ENCODE measurements around the gene ZNF385A. TPM values are rescaled to one million over a fixed set of nuclear protein-coding genes. Genes with fewer than 3 reads are reported as not detected.

Gene ZNF385A
- total and polyA plus RNA-seq, 4 donors = 5.0 to 40.8 (median 22.6) TPM

DNA sequence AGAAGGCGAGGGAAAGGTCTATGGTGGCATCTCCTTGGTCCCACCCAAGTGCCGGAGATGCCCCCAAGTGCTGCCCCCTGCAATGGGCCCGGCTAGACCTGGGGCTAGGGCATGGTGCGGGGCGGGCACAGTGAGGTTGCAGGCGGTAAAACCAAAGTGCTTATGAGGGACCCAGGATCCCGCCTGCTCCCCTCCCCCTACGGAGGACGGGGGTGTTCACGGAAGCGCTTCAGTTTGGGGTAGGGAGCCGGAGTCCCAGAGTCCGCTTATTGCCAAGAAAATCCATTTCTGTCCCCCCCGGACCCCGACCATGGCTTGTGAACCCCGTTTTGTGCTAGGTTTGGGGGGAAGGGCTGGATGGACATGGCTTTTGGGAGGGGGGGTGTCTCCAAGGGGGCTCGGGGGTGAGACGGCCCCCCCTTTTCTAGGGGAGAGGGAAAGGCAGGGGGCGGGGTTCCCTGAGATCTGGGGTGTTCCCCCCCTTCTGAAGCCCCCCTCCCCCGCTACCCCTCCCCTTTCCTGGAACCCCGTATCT, 14.9 kb downstream of the ZNF385A start:
- Histone ChIP-seq H3K9me3 (ENCODE audit: control insufficient read depth, insufficient read depth, low read length) (no peaks in the 10 kb centered on the region), H3K27me3 (ENCODE audit: control insufficient read depth, insufficient read depth, low read length) (no peaks in the 10 kb centered on the region), H3K36me3 (ENCODE audit: control insufficient read depth, insufficient read depth, low read length) (peaks cover 21% of the 10 kb centered on the region), H3K4me1 (ENCODE audit: control insufficient read depth, insufficient read depth, low read length) (peaks cover 58% of the 10 kb centered on the region), H3K27ac (ENCODE audit: low read depth, low read length) (peak overlapping the region; percentile 61), H3K4me3 (ENCODE audit: low read depth, low read length) (no peak overlapping the region)
- 100% methylated on average over 2 of the region's 21 CpGs for WGBS (ENCODE audit: insufficient coverage)
- DNase-seq (ENCODE audit: low read depth in 4 of 6, low spot score in 6 of 6) = no peak

GRCh38 chr12:54368709-54369596, 15.6 kb downstream of the ZNF385A start:
- peak overlapping the region; percentile 72 for H3K27ac ChIP-seq (ENCODE audit: low read depth, low read length)
- H3K27me3 ChIP-seq (ENCODE audit: control insufficient read depth, insufficient read depth, low read length) = no peaks in the 10 kb centered on the region
- no peak overlapping the region for H3K4me3 ChIP-seq (ENCODE audit: low read depth, low read length)
- peak in 4 of 6 donors; percentile 72 to 97 (median 90) for DNase-seq (ENCODE audit: low read depth in 4 of 6, low spot score in 6 of 6)
- H3K4me1 ChIP-seq (ENCODE audit: control insufficient read depth, insufficient read depth, low read length) = peaks cover 51% of the 10 kb centered on the region
- no peaks in the 10 kb centered on the region for H3K9me3 ChIP-seq (ENCODE audit: control insufficient read depth, insufficient read depth, low read length)
- 33% methylated on average over 31 of the region's 40 CpGs for WGBS (ENCODE audit: insufficient coverage)
- peaks cover 17% of the 10 kb centered on the region for H3K36me3 ChIP-seq (ENCODE audit: control insufficient read depth, insufficient read depth, low read length)

- Histone ChIP-seq H3K27me3 (ENCODE audit: control insufficient read depth, insufficient read depth, low read length) (no peaks in the 10 kb centered on the region), H3K36me3 (ENCODE audit: control insufficient read depth, insufficient read depth, low read length) (peaks cover 12% of the 10 kb centered on the region), H3K9me3 (ENCODE audit: control insufficient read depth, insufficient read depth, low read length) (no peaks in the 10 kb centered on the region), H3K27ac (ENCODE audit: low read depth, low read length) (peak overlapping the region; percentile 72), H3K4me3 (ENCODE audit: low read depth, low read length) (no peak overlapping the region), H3K4me1 (ENCODE audit: control insufficient read depth, insufficient read depth, low read length) (peaks cover 48% of the 10 kb centered on the region)
- WGBS (ENCODE audit: insufficient coverage) = 5% methylated on average over 3 of the region's 5 CpGs
- DNase-seq (ENCODE audit: low read depth in 4 of 6, low spot score in 6 of 6) = no peak
Measured at GRCh38 chr12:54368025-54368708, 16.4 kb downstream of the ZNF385A start.

- Histone ChIP-seq H3K4me3 (ENCODE audit: low read depth, low read length) (no peak within 1 kb of the TSS), H3K27ac (ENCODE audit: low read depth, low read length) (no peak within 1 kb of the TSS)
Measured at GRCh38 chr12:54364413-54364812, 20.1 kb downstream of the ZNF385A start, which contains the start of gene GPR84. GPR84 (minus strand) TSS chr12:54364486; CDS start chr12:54363851, 635 bp downstream.

GRCh38 chr12:54363618-54364017, 20.9 kb downstream of the ZNF385A start:
- Histone ChIP-seq H3K27ac (ENCODE audit: low read depth, low read length) (no peak overlapping the region), H3K9me3 (ENCODE audit: control insufficient read depth, insufficient read depth, low read length) (no peaks in the 10 kb centered on the region), H3K36me3 (ENCODE audit: control insufficient read depth, insufficient read depth, low read length) (no peaks in the 10 kb centered on the region), H3K27me3 (ENCODE audit: control insufficient read depth, insufficient read depth, low read length) (no peaks in the 10 kb centered on the region), H3K4me1 (ENCODE audit: control insufficient read depth, insufficient read depth, low read length) (peaks cover 28% of the 10 kb centered on the region), H3K4me3 (ENCODE audit: low read depth, low read length) (no peak overlapping the region)
- no peak for DNase-seq (ENCODE audit: low read depth in 4 of 6, low spot score in 6 of 6)
- WGBS (ENCODE audit: insufficient coverage) = 90% methylated on average over 1 of the region's 6 CpGs

More at GRCh38 chr12:54364413-54364812, 20.1 kb downstream of the ZNF385A start, which contains the start of gene GPR84:
- Histone ChIP-seq H3K9me3 (ENCODE audit: control insufficient read depth, insufficient read depth, low read length) (no peaks in the 10 kb centered on the region), H3K4me1 (ENCODE audit: control insufficient read depth, insufficient read depth, low read length) (peaks cover 32% of the 10 kb centered on the region), H3K27me3 (ENCODE audit: control insufficient read depth, insufficient read depth, low read length) (no peaks in the 10 kb centered on the region), H3K36me3 (ENCODE audit: control insufficient read depth, insufficient read depth, low read length) (peaks cover 4% of the 10 kb centered on the region)
- WGBS (ENCODE audit: insufficient coverage) = 79% methylated on average over 4 of the region's 4 CpGs
- no peak for DNase-seq (ENCODE audit: low read depth in 4 of 6, low spot score in 6 of 6)

GRCh38 chr12:54363047-54363446, 21.5 kb downstream of the ZNF385A start:
- no peak for DNase-seq (ENCODE audit: low read depth in 4 of 6, low spot score in 6 of 6)
- H3K36me3 ChIP-seq (ENCODE audit: control insufficient read depth, insufficient read depth, low read length) = no peaks in the 10 kb centered on the region
- no peaks in the 10 kb centered on the region for H3K27me3 ChIP-seq (ENCODE audit: control insufficient read depth, insufficient read depth, low read length)
- H3K27ac ChIP-seq (ENCODE audit: low read depth, low read length) = no peak overlapping the region
- H3K4me1 ChIP-seq (ENCODE audit: control insufficient read depth, insufficient read depth, low read length) = peaks cover 31% of the 10 kb centered on the region
- no peak overlapping the region for H3K4me3 ChIP-seq (ENCODE audit: low read depth, low read length)
- 91% methylated on average over 8 of the region's 8 CpGs for WGBS (ENCODE audit: insufficient coverage)
- no peaks in the 10 kb centered on the region for H3K9me3 ChIP-seq (ENCODE audit: control insufficient read depth, insufficient read depth, low read length)

DNA sequence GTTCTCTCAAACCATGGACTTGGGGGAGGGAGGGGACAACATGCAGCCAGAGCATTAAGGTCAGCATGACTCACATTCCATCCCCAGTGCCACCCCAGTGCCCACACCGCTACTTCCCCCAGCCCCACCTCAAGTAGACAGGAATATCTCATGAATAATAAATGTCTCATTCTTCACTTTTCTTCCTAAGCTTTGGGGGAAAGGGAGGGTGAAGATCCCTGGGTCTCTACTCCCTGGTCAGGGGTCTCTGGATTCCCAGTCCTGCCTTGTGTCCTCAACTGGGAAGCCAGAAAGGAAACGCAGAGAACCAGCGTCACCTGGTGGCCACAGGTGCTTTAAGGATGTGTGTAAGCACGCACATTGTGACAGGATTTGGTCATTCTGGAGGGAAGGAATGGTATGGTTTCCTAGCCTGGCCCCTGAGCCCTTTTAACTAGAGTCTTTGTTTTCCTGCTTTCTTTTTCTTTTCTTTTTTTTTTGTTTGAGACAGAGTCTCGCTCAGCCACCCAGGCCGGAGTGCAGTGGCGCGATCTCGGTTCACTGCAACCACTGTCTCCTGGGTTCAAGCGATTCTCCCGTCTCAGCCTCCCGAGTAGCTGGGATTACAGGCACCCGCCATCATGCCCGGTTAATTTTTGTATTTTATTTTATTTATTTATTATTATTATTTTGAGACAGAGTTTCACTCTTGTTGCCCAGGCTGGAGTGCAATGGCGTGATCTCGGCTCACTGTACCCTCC, 23.6 kb downstream of the ZNF385A start:
- H3K9me3 ChIP-seq (ENCODE audit: control insufficient read depth, insufficient read depth, low read length) = no peaks in the 10 kb centered on the region
- no peaks in the 10 kb centered on the region for H3K27me3 ChIP-seq (ENCODE audit: control insufficient read depth, insufficient read depth, low read length)
- H3K4me1 ChIP-seq (ENCODE audit: control insufficient read depth, insufficient read depth, low read length) = peaks cover 51% of the 10 kb centered on the region
- no peaks in the 10 kb centered on the region for H3K36me3 ChIP-seq (ENCODE audit: control insufficient read depth, insufficient read depth, low read length)
- WGBS (ENCODE audit: insufficient coverage) = 0% methylated on average over 3 of the region's 16 CpGs
- H3K27ac ChIP-seq (ENCODE audit: low read depth, low read length) = peak overlapping the region; percentile 96
- DNase-seq (ENCODE audit: low read depth in 4 of 6, low spot score in 6 of 6) = peak in 4 of 6 donors; percentile 84 to 98 (median 92)
- H3K4me3 ChIP-seq (ENCODE audit: low read depth, low read length) = no peak overlapping the region

DNA sequence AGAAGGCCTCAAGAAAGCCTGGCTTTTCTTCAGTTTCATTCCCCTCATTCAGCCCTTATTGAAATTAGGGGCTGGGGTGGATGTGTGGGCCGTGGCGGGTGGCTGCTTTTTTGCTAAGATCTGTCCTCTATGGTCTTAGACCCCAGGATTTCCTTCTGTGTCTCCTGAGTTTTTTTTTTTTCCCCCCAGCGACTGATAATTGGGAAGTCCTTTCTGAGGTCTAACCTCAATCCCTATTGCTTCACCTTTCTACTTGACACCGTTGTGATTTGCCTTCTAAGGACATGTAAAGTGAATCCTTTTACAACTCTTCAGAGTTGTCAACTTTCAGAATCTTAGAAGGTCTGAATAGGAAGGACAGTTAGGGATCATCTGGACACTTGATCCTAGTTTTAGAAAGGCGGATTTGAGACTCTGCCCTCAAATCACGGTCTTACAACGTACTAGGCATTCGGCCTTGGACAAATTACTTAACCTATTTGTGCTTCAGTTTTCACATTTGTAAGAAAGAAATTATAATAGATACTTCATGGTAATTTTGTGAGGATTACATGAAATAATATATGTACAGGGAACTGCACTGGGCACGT, 24.7 kb downstream of the ZNF385A start:
- H3K36me3 ChIP-seq (ENCODE audit: control insufficient read depth, insufficient read depth, low read length) = no peaks in the 10 kb centered on the region
- peak overlapping the region; percentile 64 for H3K4me3 ChIP-seq (ENCODE audit: low read depth, low read length)
- peak overlapping the region; percentile 96 for H3K27ac ChIP-seq (ENCODE audit: low read depth, low read length)
- 77% methylated on average over 2 of the region's 9 CpGs for WGBS (ENCODE audit: insufficient coverage)
- H3K4me1 ChIP-seq (ENCODE audit: control insufficient read depth, insufficient read depth, low read length) = peaks cover 61% of the 10 kb centered on the region
- no peaks in the 10 kb centered on the region for H3K27me3 ChIP-seq (ENCODE audit: control insufficient read depth, insufficient read depth, low read length)
- H3K9me3 ChIP-seq (ENCODE audit: control insufficient read depth, insufficient read depth, low read length) = no peaks in the 10 kb centered on the region
- DNase-seq (ENCODE audit: low read depth in 4 of 6, low spot score in 6 of 6) = no peak
